Measurements from ENCODE around the gene UGT3A2.

UGT3A2 gene

GRCh38 chr5:36001032-36001431 lies 65.7 kb downstream of the UGT3A2 start:
- DNase-seq = no peak

- DNase-seq = no peak
Observed at GRCh38 chr5:35999547-35999946, 67.1 kb downstream of the UGT3A2 start.

- DNase-seq = no peak
Observed at GRCh38 chr5:35996076-35996475, 70.6 kb downstream of the UGT3A2 start.

- DNase-seq = no peak
Observed at GRCh38 chr5:35990941-35991611, 75.6 kb downstream of the UGT3A2 start, which contains the start of gene UGT3A1. Gene UGT3A1 (minus strand): TSS chr5:35991390. CDS start chr5:35991240, 150 bp downstream.

- DNase-seq = no peak
Observed at GRCh38 chr5:35990520-35990919, 76.2 kb downstream of the UGT3A2 start.

GRCh38 chr5:35988529-35988928 lies 78.2 kb downstream of the UGT3A2 start:
- DNase-seq = no peak

GRCh38 chr5:35987776-35988175 lies 78.9 kb downstream of the UGT3A2 start:
- no peak for DNase-seq

Measured in hematopoietic multipotent progenitor cell treated with erythropoietin and hydrocortisone succinate and interleukin-3 and kit ligand, for 8 days (in vitro differentiated cells).